Stimulated activated CD4-positive, alpha-beta T cell treated with anti-CD3 and anti-CD28 coated beads, Interleukin-15, amount 100 ng/mL, for 1 hour (primary cell): Measurements from ENCODE around the gene GHITM.
"Not testable (repeated sequence)": the region's sequence is repeated elsewhere in the genome, so short reads cannot be mapped to it uniquely, and the experiment has no call there.

ENCODE experiments used
- DNase-seq, 2 donors: peaks; one replicate each; pipeline ENCODE4 v3.0.0-alpha.2; 2020; ENCODE audit warnings: low read depth in 1 of 2, low spot score in 1 of 2

Gene GHITM

GRCh38 chr10:84175436-84175835 lies 36.1 kb downstream of the GHITM start:
- DNase-seq: no peak

GRCh38 chr10:84176351-84176750 lies 37.0 kb downstream of the GHITM start:
- DNase-seq: no peak

GRCh38 chr10:84176836-84177474 lies 37.6 kb downstream of the GHITM start:
- no peak for DNase-seq

- no peak for DNase-seq
Measured at GRCh38 chr10:84177541-84178141, 38.3 kb downstream of the GHITM start.

GRCh38 chr10:84178160-84178609 lies 38.9 kb downstream of the GHITM start:
- DNase-seq: no peak

GRCh38 chr10:84179059-84179710 lies 39.9 kb downstream of the GHITM start:
- DNase-seq: no peak

- not testable (repeated sequence) for DNase-seq
Measured at GRCh38 chr10:84180386-84180785, 41.1 kb downstream of the GHITM start.

GRCh38 chr10:84181631-84182030 lies 42.3 kb downstream of the GHITM start:
- no peak for DNase-seq

- DNase-seq: no peak
Measured at GRCh38 chr10:84184517-84184916, 45.2 kb downstream of the GHITM start.

GRCh38 chr10:84185526-84186175 lies 46.3 kb downstream of the GHITM start:
- DNase-seq: no peak

- no peak for DNase-seq
Measured at GRCh38 chr10:84188815-84189214, 49.5 kb downstream of the GHITM start.

GRCh38 chr10:84190621-84191020 lies 51.3 kb downstream of the GHITM start:
- DNase-seq: no peak

- no peak for DNase-seq
Measured at GRCh38 chr10:84191106-84191505, 51.8 kb downstream of the GHITM start.

GRCh38 chr10:84193327-84193726 lies 54.0 kb downstream of the GHITM start:
- no peak for DNase-seq

GRCh38 chr10:84193846-84194423 lies 54.6 kb downstream of the GHITM start:
- no peak for DNase-seq

GRCh38 chr10:84194424-84195043 lies 55.2 kb downstream of the GHITM start, which contains the start of gene CDHR1:
TSS of gene CDHR1 (plus strand) at chr10:84194537. CDS start at chr10:84194761, 224 bp downstream.
- DNase-seq: peak in 1 of 2 donors; percentile 28

GRCh38 chr10:84195044-84195830 lies 55.9 kb downstream of the GHITM start:
- no peak for DNase-seq

GRCh38 chr10:84196083-84196482 lies 56.8 kb downstream of the GHITM start:
- no peak for DNase-seq

GRCh38 chr10:84196941-84197340 lies 57.6 kb downstream of the GHITM start:
- no peak for DNase-seq

GRCh38 chr10:84197643-84198042 lies 58.3 kb downstream of the GHITM start:
- no peak for DNase-seq
